ENCODE data around the gene FOXP2.
"Not testable (repeated sequence)": the region's sequence is repeated elsewhere in the genome, so short reads cannot be mapped to it uniquely, and the experiment has no call there.

The FOXP2 gene

GRCh38 chr7:114508086-114508485 lies 93.5 kb downstream of the FOXP2 start:
- Mint-ChIP-seq H3K4me3 (no peak overlapping the region), H3K4me1 (ENCODE audit: low read depth) (no peaks in the 10 kb centered on the region), H3K36me3 (no peaks in the 10 kb centered on the region), H3K27me3 (no peaks in the 10 kb centered on the region), H3K9me3 (ENCODE audit: low read depth) (no peaks in the 10 kb centered on the region), H3K27ac (no peak overlapping the region)

- not testable (repeated sequence) for H3K4me3 Mint-ChIP-seq; H3K36me3 Mint-ChIP-seq; H3K9me3 Mint-ChIP-seq (ENCODE audit: low read depth); H3K4me1 Mint-ChIP-seq (ENCODE audit: low read depth); H3K27me3 Mint-ChIP-seq; H3K27ac Mint-ChIP-seq
These were observed 96.2 kb downstream of the FOXP2 start for GRCh38 chr7:114510824-114511223.

- no peaks in the 10 kb centered on the region for H3K4me1 Mint-ChIP-seq (ENCODE audit: low read depth)
- H3K27ac Mint-ChIP-seq = no peak overlapping the region
- H3K27me3 Mint-ChIP-seq = no peaks in the 10 kb centered on the region
- no peak overlapping the region for H3K4me3 Mint-ChIP-seq
- no peaks in the 10 kb centered on the region for H3K36me3 Mint-ChIP-seq
- H3K9me3 Mint-ChIP-seq (ENCODE audit: low read depth) = no peaks in the 10 kb centered on the region
These were observed 104.6 kb downstream of the FOXP2 start for GRCh38 chr7:114519240-114519639.

GRCh38 chr7:114522081-114522480 lies 107.5 kb downstream of the FOXP2 start:
- H3K4me1 Mint-ChIP-seq (ENCODE audit: low read depth) = no peaks in the 10 kb centered on the region

GRCh38 chr7:114527589-114527988 lies 113.0 kb downstream of the FOXP2 start:
- Mint-ChIP-seq H3K36me3 (no peaks in the 10 kb centered on the region), H3K4me3 (no peak overlapping the region), H3K27me3 (no peaks in the 10 kb centered on the region), H3K27ac (no peak overlapping the region), H3K9me3 (ENCODE audit: low read depth) (no peaks in the 10 kb centered on the region), H3K4me1 (ENCODE audit: low read depth) (no peaks in the 10 kb centered on the region)

More at GRCh38 chr7:114522081-114522480, 107.5 kb downstream of the FOXP2 start:
- Mint-ChIP-seq H3K4me3 (no peak overlapping the region), H3K27ac (no peak overlapping the region), H3K27me3 (no peaks in the 10 kb centered on the region), H3K36me3 (no peaks in the 10 kb centered on the region), H3K9me3 (ENCODE audit: low read depth) (no peaks in the 10 kb centered on the region)

- Mint-ChIP-seq H3K27ac (no peak overlapping the region), H3K4me1 (ENCODE audit: low read depth) (no peaks in the 10 kb centered on the region), H3K9me3 (ENCODE audit: low read depth) (no peaks in the 10 kb centered on the region), H3K27me3 (no peaks in the 10 kb centered on the region), H3K4me3 (no peak overlapping the region), H3K36me3 (no peaks in the 10 kb centered on the region)
These were observed 115.5 kb downstream of the FOXP2 start for GRCh38 chr7:114530057-114530611.

- H3K4me1 Mint-ChIP-seq (ENCODE audit: low read depth) = no peaks in the 10 kb centered on the region
- H3K27ac Mint-ChIP-seq = no peak overlapping the region
- H3K4me3 Mint-ChIP-seq = no peak overlapping the region
- no peaks in the 10 kb centered on the region for H3K27me3 Mint-ChIP-seq
- no peaks in the 10 kb centered on the region for H3K36me3 Mint-ChIP-seq
- H3K9me3 Mint-ChIP-seq (ENCODE audit: low read depth) = no peaks in the 10 kb centered on the region
These were observed 116.7 kb downstream of the FOXP2 start for GRCh38 chr7:114531326-114531725.

GRCh38 chr7:114533131-114533530 lies 118.5 kb downstream of the FOXP2 start:
- Mint-ChIP-seq H3K9me3 (ENCODE audit: low read depth) (no peaks in the 10 kb centered on the region), H3K4me1 (ENCODE audit: low read depth) (no peaks in the 10 kb centered on the region), H3K4me3 (no peak overlapping the region), H3K27ac (no peak overlapping the region), H3K36me3 (no peaks in the 10 kb centered on the region), H3K27me3 (no peaks in the 10 kb centered on the region)

- Mint-ChIP-seq H3K27me3 (no peaks in the 10 kb centered on the region), H3K4me3 (no peak overlapping the region), H3K9me3 (ENCODE audit: low read depth) (no peaks in the 10 kb centered on the region), H3K27ac (no peak overlapping the region), H3K36me3 (no peaks in the 10 kb centered on the region), H3K4me1 (ENCODE audit: low read depth) (no peaks in the 10 kb centered on the region)
These were observed 120.3 kb downstream of the FOXP2 start for GRCh38 chr7:114534953-114535352.

GRCh38 chr7:114539575-114539974 lies 125.0 kb downstream of the FOXP2 start:
- H3K27ac Mint-ChIP-seq = no peak overlapping the region
- H3K4me3 Mint-ChIP-seq = no peak overlapping the region
- H3K4me1 Mint-ChIP-seq (ENCODE audit: low read depth) = no peaks in the 10 kb centered on the region
- no peaks in the 10 kb centered on the region for H3K9me3 Mint-ChIP-seq (ENCODE audit: low read depth)
- no peaks in the 10 kb centered on the region for H3K36me3 Mint-ChIP-seq
- H3K27me3 Mint-ChIP-seq = no peaks in the 10 kb centered on the region

- no peaks in the 10 kb centered on the region for H3K27me3 Mint-ChIP-seq
- no peak overlapping the region for H3K4me3 Mint-ChIP-seq
- no peak overlapping the region for H3K27ac Mint-ChIP-seq
- no peaks in the 10 kb centered on the region for H3K36me3 Mint-ChIP-seq
- no peaks in the 10 kb centered on the region for H3K9me3 Mint-ChIP-seq (ENCODE audit: low read depth)
- no peaks in the 10 kb centered on the region for H3K4me1 Mint-ChIP-seq (ENCODE audit: low read depth)
These were observed 125.7 kb downstream of the FOXP2 start for GRCh38 chr7:114540291-114540690.

- H3K36me3 Mint-ChIP-seq; H3K27ac Mint-ChIP-seq; H3K4me3 Mint-ChIP-seq; H3K9me3 Mint-ChIP-seq (ENCODE audit: low read depth); H3K27me3 Mint-ChIP-seq; H3K4me1 Mint-ChIP-seq (ENCODE audit: low read depth): not testable (repeated sequence)
These were observed 132.7 kb downstream of the FOXP2 start for GRCh38 chr7:114547346-114547745.

GRCh38 chr7:114548081-114548980 lies 133.7 kb downstream of the FOXP2 start:
- Mint-ChIP-seq H3K27me3 (peaks cover 2% of the 10 kb centered on the region), H3K36me3 (no peaks in the 10 kb centered on the region), H3K9me3 (ENCODE audit: low read depth) (peaks cover 3% of the 10 kb centered on the region), H3K4me1 (ENCODE audit: low read depth) (no peaks in the 10 kb centered on the region), H3K27ac (no peak overlapping the region), H3K4me3 (no peak overlapping the region)

GRCh38 chr7:114554781-114555537 lies 140.3 kb downstream of the FOXP2 start:
- H3K36me3 Mint-ChIP-seq = no peaks in the 10 kb centered on the region
- no peaks in the 10 kb centered on the region for H3K4me1 Mint-ChIP-seq (ENCODE audit: low read depth)
- H3K27me3 Mint-ChIP-seq = peaks cover 2% of the 10 kb centered on the region
- no peak overlapping the region for H3K27ac Mint-ChIP-seq
- H3K9me3 Mint-ChIP-seq (ENCODE audit: low read depth) = peaks cover 3% of the 10 kb centered on the region
- H3K4me3 Mint-ChIP-seq = no peak overlapping the region

GRCh38 chr7:114567416-114567815 lies 152.8 kb downstream of the FOXP2 start:
- H3K4me1 Mint-ChIP-seq (ENCODE audit: low read depth) = no peaks in the 10 kb centered on the region
- no peak overlapping the region for H3K4me3 Mint-ChIP-seq
- no peak overlapping the region for H3K27ac Mint-ChIP-seq

More at GRCh38 chr7:114567416-114567815, 152.8 kb downstream of the FOXP2 start:
- Mint-ChIP-seq H3K27me3 (no peaks in the 10 kb centered on the region), H3K36me3 (no peaks in the 10 kb centered on the region), H3K9me3 (ENCODE audit: low read depth) (peaks cover 3% of the 10 kb centered on the region)
